ENCODE measurements around the gene CDKN1A. TPM values are rescaled to one million over a fixed set of nuclear protein-coding genes. Genes with fewer than 3 reads are reported as not detected.

The CDKN1A gene
- total RNA-seq, 1 experiment from 2014 or later, result 75.1 TPM

DNA sequence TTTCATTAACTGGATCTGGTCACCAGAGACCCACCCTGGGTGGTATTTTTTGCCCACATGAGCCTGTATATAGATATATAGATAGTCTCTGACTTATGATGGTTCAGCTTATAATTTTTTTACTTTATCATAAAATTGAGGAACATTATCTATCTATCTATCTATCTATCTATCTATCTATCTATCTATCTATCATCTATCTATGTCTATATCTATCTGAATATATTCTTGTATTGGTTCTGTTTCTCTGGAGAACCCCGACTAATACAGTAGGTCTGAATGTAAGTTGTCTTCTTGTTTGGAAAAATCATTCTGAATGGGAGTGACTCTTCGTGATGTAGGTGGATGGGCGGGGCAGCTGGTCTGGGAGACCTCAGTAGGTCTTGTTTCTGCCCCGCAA lies 13.3 kb upstream of the CDKN1A start (continued):
- TF ChIP-seq, protein P1, sequence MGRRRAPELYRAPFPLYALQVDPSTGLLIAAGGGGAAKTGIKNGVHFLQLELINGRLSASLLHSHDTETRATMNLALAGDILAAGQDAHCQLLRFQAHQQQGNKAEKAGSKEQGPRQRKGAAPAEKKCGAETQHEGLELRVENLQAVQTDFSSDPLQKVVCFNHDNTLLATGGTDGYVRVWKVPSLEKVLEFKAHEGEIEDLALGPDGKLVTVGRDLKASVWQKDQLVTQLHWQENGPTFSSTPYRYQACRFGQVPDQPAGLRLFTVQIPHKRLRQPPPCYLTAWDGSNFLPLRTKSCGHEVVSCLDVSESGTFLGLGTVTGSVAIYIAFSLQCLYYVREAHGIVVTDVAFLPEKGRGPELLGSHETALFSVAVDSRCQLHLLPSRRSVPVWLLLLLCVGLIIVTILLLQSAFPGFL (CRISPR knock-in tag; IDR thresholded peaks at IDR 0.05; ENCODE audit: borderline replicate concordance), result no peak
- TF ChIP-seq AR (CRISPR knock-in tag; IDR thresholded peaks at IDR 0.05) (no peak), ZNF512 (CRISPR knock-in tag; IDR thresholded peaks at IDR 0.05; ENCODE audit: borderline replicate concordance) (no peak)

DNA sequence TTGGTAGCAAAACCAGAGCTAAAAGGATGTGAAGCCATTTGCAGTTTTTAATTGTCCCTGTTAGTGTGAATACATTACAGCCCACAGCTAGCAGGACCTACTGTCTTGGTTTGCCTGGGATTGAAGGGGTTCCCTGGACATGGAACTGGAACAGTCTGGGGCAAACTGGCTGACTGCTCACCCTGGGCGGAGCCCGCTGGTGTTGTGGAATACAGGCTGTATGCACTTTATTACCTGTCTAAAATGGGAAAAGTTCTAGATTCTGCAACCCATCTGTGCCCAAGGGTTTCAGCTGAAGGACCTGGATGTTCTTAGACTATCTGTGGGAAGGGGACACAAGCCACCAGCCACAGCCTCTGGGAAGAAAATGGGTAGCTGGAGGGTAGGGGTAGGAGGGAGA lies 12.2 kb upstream of the CDKN1A start:
- peak overlapping the region; percentile 20; the same call in 1 of the 2 replicates for H3K4me3 Mint-ChIP-seq
- ATAC-seq (no peak), DNase-seq (ENCODE audit: low spot score) (no peak)
- CTCF ChIA-PET, result interaction anchor here (1.1 to 2.1 kb wide), 4 partner anchors 13 to 116 kb away, joined by 5 to 20 read pairs (median 6); partner anchors contain the start of gene CDKN1A
- peak overlapping the region; percentile 91 for H3K27ac Mint-ChIP-seq
- POLR2A ChIA-PET, result interaction anchor here (2.2 kb wide), 1 partner anchor 12 kb away, joined by 12 read pairs; the partner anchor contains the start of gene CDKN1A
- H3K36me3 Mint-ChIP-seq, result no peaks in the 10 kb centered on the region
- H3K9me3 Mint-ChIP-seq, result peaks cover 8% of the 10 kb centered on the region; the same call in 1 of the 2 replicates
- TF ChIP-seq NR1H2 (CRISPR knock-in tag; IDR thresholded peaks at IDR 0.05), result no peak
- no peak for TF ChIP-seq ZNF512 (CRISPR knock-in tag; IDR thresholded peaks at IDR 0.05; ENCODE audit: borderline replicate concordance)
- TF ChIP-seq NFYB (CRISPR knock-in tag; conservative IDR thresholded peaks at IDR 0.05; ENCODE audit: low read depth), result no peak
- no peaks in the 10 kb centered on the region for H3K27me3 Mint-ChIP-seq (ENCODE audit: low read depth)
- peaks cover 58% of the 10 kb centered on the region for H3K4me1 Mint-ChIP-seq

- H3K4me3 Mint-ChIP-seq, result no peak overlapping the region
- H3K9me3 Mint-ChIP-seq, result peaks cover 9% of the 10 kb centered on the region; the same call in 1 of the 2 replicates
- peak; percentile 72 for ATAC-seq
- H3K36me3 Mint-ChIP-seq, result no peaks in the 10 kb centered on the region
- POLR2A ChIA-PET, result interaction anchor here (0.7 to 2.2 kb wide), 3 partner anchors 9 to 18 kb away, joined by 3 to 12 read pairs (median 4); partner anchors contain the start of gene CDKN1A
- peaks cover 58% of the 10 kb centered on the region for H3K4me1 Mint-ChIP-seq
- H3K27ac Mint-ChIP-seq, result peak overlapping the region; percentile 96
- no peaks in the 10 kb centered on the region; the same call in 1 of the 2 replicates for H3K27me3 Mint-ChIP-seq (ENCODE audit: low read depth)
- CTCF ChIA-PET, result interaction anchor here (0.6 to 2.1 kb wide), 9 partner anchors 12 to 138 kb away, joined by 3 to 20 read pairs (median 4); partner anchors contain the start of gene CDKN1A
- peak; percentile 64 for DNase-seq (ENCODE audit: low spot score)
- TF ChIP-seq NFYB (CRISPR knock-in tag; conservative IDR thresholded peaks at IDR 0.05; ENCODE audit: low read depth), result no peak
- TF ChIP-seq MLX (CRISPR knock-in tag; IDR thresholded peaks at IDR 0.05), result no peak
- TF ChIP-seq, protein P2, sequence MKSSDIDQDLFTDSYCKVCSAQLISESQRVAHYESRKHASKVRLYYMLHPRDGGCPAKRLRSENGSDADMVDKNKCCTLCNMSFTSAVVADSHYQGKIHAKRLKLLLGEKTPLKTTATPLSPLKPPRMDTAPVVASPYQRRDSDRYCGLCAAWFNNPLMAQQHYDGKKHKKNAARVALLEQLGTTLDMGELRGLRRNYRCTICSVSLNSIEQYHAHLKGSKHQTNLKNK (CRISPR knock-in tag; IDR thresholded peaks at IDR 0.05), result no peak
- TF ChIP-seq NR3C1 (CRISPR knock-in tag; conservative IDR thresholded peaks at IDR 0.05; ENCODE audit: low read depth), result no peak
- no peak for TF ChIP-seq ZNF317 (CRISPR knock-in tag; IDR thresholded peaks at IDR 0.05; ENCODE audit: borderline replicate concordance, low read depth)
- no peak for TF ChIP-seq AR (CRISPR knock-in tag; IDR thresholded peaks at IDR 0.05)
- no peak for TF ChIP-seq ATF1 (CRISPR knock-in tag; IDR thresholded peaks at IDR 0.05)
- no peak for TF ChIP-seq E2F5 (CRISPR knock-in tag; IDR thresholded peaks at IDR 0.05)
- TF ChIP-seq, protein P3, sequence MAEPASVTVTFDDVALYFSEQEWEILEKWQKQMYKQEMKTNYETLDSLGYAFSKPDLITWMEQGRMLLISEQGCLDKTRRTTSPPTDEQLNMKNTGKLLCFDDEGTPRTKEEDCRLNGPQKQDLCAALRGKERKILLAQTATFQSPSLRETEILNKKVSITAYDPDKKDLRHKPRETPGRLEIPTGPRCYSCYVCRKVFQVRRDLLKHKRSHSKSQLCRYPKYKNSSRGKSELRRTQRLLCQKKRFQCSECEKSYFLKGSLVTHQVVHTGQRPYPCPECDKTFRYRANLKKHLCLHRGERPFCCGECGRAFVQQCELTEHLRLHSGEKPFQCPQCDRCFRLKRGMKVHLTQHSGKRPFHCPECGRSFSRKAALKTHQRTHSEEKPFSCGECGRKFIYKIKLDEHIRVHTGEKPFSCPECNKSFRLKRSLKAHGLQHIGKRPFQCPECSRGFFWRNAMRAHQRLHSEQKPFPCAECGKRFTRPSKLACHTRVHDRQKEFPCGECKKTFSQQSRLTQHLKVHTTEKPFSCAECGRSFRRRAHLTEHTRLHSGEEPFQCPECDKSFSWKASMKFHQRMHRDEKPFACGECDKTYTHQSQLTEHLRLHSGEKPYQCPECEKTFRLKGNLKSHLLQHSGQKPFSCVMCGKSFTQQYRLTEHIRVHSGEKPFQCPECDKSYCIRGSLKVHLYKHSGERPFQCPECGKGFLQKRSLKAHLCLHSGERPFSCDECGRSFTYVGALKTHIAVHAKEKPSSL (CRISPR knock-in tag; conservative IDR thresholded peaks at IDR 0.05), result no peak
- TF ChIP-seq SMAD4 (CRISPR knock-in tag; IDR thresholded peaks at IDR 0.05), result no peak
Measured at GRCh38 chr6:36666826-36667591, 11.5 kb upstream of the CDKN1A start.

Data from WTC11 (cell line).